CD14-positive monocyte (primary cell): Measurements from ENCODE around the gene COL15A1. TPM values are rescaled to one million over a fixed set of nuclear protein-coding genes. Genes with fewer than 3 reads are reported as not detected.
A peak's percentile ranks its signal among the peaks of the same experiment; 100 is the strongest.

Experiments
- DNase-seq, 3 donors: peaks; one replicate each; pipeline ENCODE4 v3.0.0-alpha.2; 2011 to 2022
- H2AFZ ChIP-seq: 2 replicates; pipeline ENCODE4 v1.6.0; 2012; ENCODE audit warnings: mild to moderate bottlenecking, low read depth, low read length, inconsistent platforms; ENCODE audit not compliant: insufficient read depth, poor library complexity, severe bottlenecking
- H3K27ac ChIP-seq, 2 donors: 1 replicate in 1 of 2; 2 replicates in 1 of 2; pipeline ENCODE4 v1.5.1; 2012 to 2013; ENCODE audit warnings: low read length in 2 of 2, control low read depth in 1 of 2, inconsistent platforms in 1 of 2, low read depth in 1 of 2, mild to moderate bottlenecking in 1 of 2
- H3K27me3 ChIP-seq, 2 donors: one replicate each; pipeline versions ENCODE4 v1.6.0 to v1.6.1; 2011 to 2013; ENCODE audit warnings: low read length in 2 of 2; ENCODE audit not compliant: control insufficient read depth in 2 of 2, insufficient read depth in 2 of 2
- H3K36me3 ChIP-seq, 2 donors: replicated peaks in 1 of 2; 1 replicate in 1 of 2; 2 replicates in 1 of 2; pipeline versions ENCODE4 v1.5.1 to v1.6.1; 2012 to 2013; ENCODE audit warnings: low read length in 2 of 2, control low read depth in 1 of 2, inconsistent platforms in 1 of 2, mild to moderate bottlenecking in 1 of 2; ENCODE audit not compliant: insufficient read depth in 2 of 2, control insufficient read depth in 1 of 2
- H3K4me1 ChIP-seq, 2 donors: 1 replicate in 1 of 2; 2 replicates in 1 of 2; pipeline versions ENCODE4 v1.5.1 to v1.6.1; 2012 to 2013; ENCODE audit warnings: low read length in 2 of 2, control low read depth in 1 of 2, inconsistent platforms in 1 of 2, mild to moderate bottlenecking in 1 of 2, moderate library complexity in 1 of 2; ENCODE audit not compliant: insufficient read depth in 2 of 2, control insufficient read depth in 1 of 2
- H3K4me2 ChIP-seq: replicated peaks from 2 replicates; pipeline ENCODE3; 2012; ENCODE audit warnings: low read length, moderate library complexity, mild to moderate bottlenecking; ENCODE audit not compliant: poor library complexity, severe bottlenecking; ENCODE audit errors: extremely low read depth
- H3K4me3 ChIP-seq, 3 experiments: fragments of 200-600 bp in 1 of 3; sonication (generic) in 1 of 3; replicated peaks in 1 of 3; 1 replicate in 2 of 3; 2 replicates in 1 of 3; pipeline ENCODE4 v1.5.1; 2011 to 2013; ENCODE audit warnings: low read length in 3 of 3, mild to moderate bottlenecking in 3 of 3, control low read depth in 2 of 3, low read depth in 2 of 3, inconsistent platforms in 1 of 3, moderate library complexity in 1 of 3
- H3K79me2 ChIP-seq: 2 replicates; pipeline ENCODE4 v1.6.0; 2012; ENCODE audit warnings: mild to moderate bottlenecking, control low read depth, inconsistent platforms, low read length, moderate library complexity; ENCODE audit not compliant: insufficient read depth
- H3K9ac ChIP-seq: 2 replicates; pipeline ENCODE4 v1.6.0; 2017; ENCODE audit warnings: low read length, mild to moderate bottlenecking; ENCODE audit not compliant: insufficient read depth, poor library complexity, severe bottlenecking
- H3K9me3 ChIP-seq, 2 donors: replicated peaks in 1 of 2; 1 replicate in 1 of 2; 2 replicates in 1 of 2; pipeline versions ENCODE4 v1.5.1 to v1.6.1; 2012 to 2013; ENCODE audit warnings: low read length in 2 of 2, control low read depth in 1 of 2; ENCODE audit not compliant: control insufficient read depth in 1 of 2, insufficient read depth in 1 of 2
- H4K20me1 ChIP-seq: 2 replicates; pipeline ENCODE4 v1.6.0; 2012; ENCODE audit warnings: mild to moderate bottlenecking, low read length, control low read depth, moderate library complexity; ENCODE audit not compliant: insufficient read depth
- H3K27ac Mint-ChIP-seq, 7 donors: one replicate each; pipeline ENCODE4 v1.8.0; 2020; ENCODE audit warnings: mild to moderate bottlenecking in 7 of 7, mixed read lengths in 7 of 7, moderate library complexity in 6 of 7, inconsistent platforms in 2 of 7
- H3K27me3 Mint-ChIP-seq, 3 donors: one replicate each; pipeline ENCODE4 v1.8.0; 2021 to 2022; ENCODE audit warnings: low read depth in 3 of 3, mild to moderate bottlenecking in 3 of 3, mixed read lengths in 3 of 3, moderate library complexity in 3 of 3, inconsistent platforms in 1 of 3
- H3K36me3 Mint-ChIP-seq, 2 donors: one replicate each; pipeline ENCODE4 v1.8.0; 2020; ENCODE audit warnings: mixed read lengths in 2 of 2, inconsistent platforms in 1 of 2, mild to moderate bottlenecking in 1 of 2
- H3K4me1 Mint-ChIP-seq: one replicate; pipeline ENCODE4 v1.8.0; 2020; ENCODE audit warnings: mild to moderate bottlenecking, mixed read lengths
- H3K4me3 Mint-ChIP-seq, 2 donors: one replicate each; pipeline ENCODE4 v1.8.0; 2020; ENCODE audit warnings: mild to moderate bottlenecking in 2 of 2, mixed read lengths in 2 of 2, moderate library complexity in 1 of 2
- H3K9me3 Mint-ChIP-seq, 7 donors: one replicate each; pipeline ENCODE4 v1.8.0; 2020 to 2022; ENCODE audit warnings: mixed read lengths in 7 of 7, mild to moderate bottlenecking in 6 of 7, moderate library complexity in 6 of 7, inconsistent platforms in 2 of 7
- WGBS: methylation state at CpG from one replicate; pipeline ENCODE4 v1.1.5; 2013; ENCODE audit warnings: missing lambda C conversion rate; ENCODE audit not compliant: insufficient coverage; 5-methylcytosine and 5-hydroxymethylcytosine counted together
- intact Hi-C, 2 donors: fragments of 100-400 bp; cut with micrococcal nuclease; formaldehyde crosslinking; loops; one replicate each; pipeline versions ENCODE4 v1.15.0 to v1.15.1; 2023
- polyA plus RNA-seq, 3 donors: library from polyadenylated mRNA; depleted of rRNA in 1 of 3; unstranded in 2 of 3; stranded (reverse) in 1 of 3; fragments of 300-500 nt in 2 of 3; fragments of >200 nt in 1 of 3; fragmentation: Illumina TruSeq in 2 of 3; gene quantifications; 1 replicate in 2 of 3; 2 replicates in 1 of 3; pipeline ENCODE4 v1.2.3, GENCODE V29; 2012 to 2021
- TF ChIP-seq, protein P1 (sequence below): fragments of 200-600 bp; IDR thresholded peaks from one replicate; pipeline ENCODE4 v1.8.0; 2022; ENCODE audit warnings: antibody characterized with exemption, mild to moderate bottlenecking

Gene COL15A1
- polyA plus RNA-seq, 3 donors = 0.03 to 0.14 (median 0.11) TPM

DNA sequence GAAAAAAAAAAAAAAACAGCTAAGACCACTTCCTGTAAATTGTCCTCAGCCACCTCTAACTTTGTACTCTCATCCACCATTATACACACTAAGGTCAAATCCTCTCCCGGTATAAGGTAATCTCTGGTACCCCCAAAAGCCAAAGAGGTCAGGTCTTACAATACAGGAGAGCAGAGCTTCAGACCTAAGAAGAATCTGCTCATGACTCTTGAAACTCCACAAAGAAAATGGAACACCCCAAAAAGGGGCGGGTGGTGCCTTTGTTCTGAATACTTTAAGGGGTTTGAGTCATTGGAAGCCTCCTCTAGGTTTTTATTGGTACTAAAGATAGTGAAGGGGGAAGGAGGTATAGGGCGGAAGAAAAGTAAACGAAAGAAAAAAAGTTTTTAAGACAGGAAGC is 69.8 kb downstream of the COL15A1 start:
- intact Hi-C loops = no loop called here

DNA sequence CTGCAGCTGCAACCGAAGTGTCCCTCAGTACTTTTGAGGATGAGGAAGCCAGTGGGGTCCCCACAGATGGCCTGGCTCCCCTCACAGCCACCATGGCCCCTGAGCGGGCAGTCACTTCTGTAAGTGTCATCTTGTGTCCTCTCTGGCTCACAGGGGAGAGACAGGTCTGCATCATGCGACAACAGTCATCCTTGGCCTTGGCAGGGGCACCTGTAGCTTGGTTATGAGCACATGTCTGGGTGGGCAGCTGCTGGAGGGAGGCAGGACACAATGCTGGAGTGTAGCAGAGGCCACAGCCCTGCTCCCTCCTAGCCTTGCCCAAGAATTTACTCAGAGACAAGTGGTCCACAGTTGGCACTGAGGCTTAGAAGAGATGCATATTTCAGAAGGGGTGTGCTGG is 71.7 kb downstream of the COL15A1 start:
- Histone ChIP-seq H3K27me3 (no peaks in the 10 kb centered on the region), H4K20me1 (no peaks in the 10 kb centered on the region), H3K27ac (no peak overlapping the region), H3K9me3 (peaks cover 8 to 19% of the 10 kb centered on the region in 2 donors), H2AFZ (no peak overlapping the region), H3K4me3 (no peak overlapping the region), H3K9ac (no peak overlapping the region), H3K79me2 (no peaks in the 10 kb centered on the region), H3K36me3 (no peaks in the 10 kb centered on the region), H3K4me1 (no peaks in the 10 kb centered on the region), H3K4me2 (no peak overlapping the region)
- Mint-ChIP-seq H3K4me3 (no peak overlapping the region), H3K9me3 (peaks cover 0 to 25% (median 14%) of the 10 kb centered on the region in 7 donors), H3K27ac (peak overlapping the region in 1 of 7 donors; percentile 27), H3K4me1 (no peaks in the 10 kb centered on the region), H3K36me3 (peaks cover 0 to 1% of the 10 kb centered on the region in 2 donors), H3K27me3 (peaks cover 3 to 9% (median 4%) of the 10 kb centered on the region in 3 donors)
- DNase-seq = no peak
- intact Hi-C loops = no loop called here
- TF ChIP-seq, protein P1, sequence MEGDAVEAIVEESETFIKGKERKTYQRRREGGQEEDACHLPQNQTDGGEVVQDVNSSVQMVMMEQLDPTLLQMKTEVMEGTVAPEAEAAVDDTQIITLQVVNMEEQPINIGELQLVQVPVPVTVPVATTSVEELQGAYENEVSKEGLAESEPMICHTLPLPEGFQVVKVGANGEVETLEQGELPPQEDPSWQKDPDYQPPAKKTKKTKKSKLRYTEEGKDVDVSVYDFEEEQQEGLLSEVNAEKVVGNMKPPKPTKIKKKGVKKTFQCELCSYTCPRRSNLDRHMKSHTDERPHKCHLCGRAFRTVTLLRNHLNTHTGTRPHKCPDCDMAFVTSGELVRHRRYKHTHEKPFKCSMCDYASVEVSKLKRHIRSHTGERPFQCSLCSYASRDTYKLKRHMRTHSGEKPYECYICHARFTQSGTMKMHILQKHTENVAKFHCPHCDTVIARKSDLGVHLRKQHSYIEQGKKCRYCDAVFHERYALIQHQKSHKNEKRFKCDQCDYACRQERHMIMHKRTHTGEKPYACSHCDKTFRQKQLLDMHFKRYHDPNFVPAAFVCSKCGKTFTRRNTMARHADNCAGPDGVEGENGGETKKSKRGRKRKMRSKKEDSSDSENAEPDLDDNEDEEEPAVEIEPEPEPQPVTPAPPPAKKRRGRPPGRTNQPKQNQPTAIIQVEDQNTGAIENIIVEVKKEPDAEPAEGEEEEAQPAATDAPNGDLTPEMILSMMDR = no peak
- 89% methylated on average over 3 of the region's 3 CpGs for WGBS

More for the DNA sequence above, 69.8 kb downstream of the COL15A1 start:
- Mint-ChIP-seq H3K27ac (no peak overlapping the region), H3K4me1 (no peaks in the 10 kb centered on the region), H3K36me3 (no peaks in the 10 kb centered on the region), H3K9me3 (peaks cover 4 to 29% (median 20%) of the 10 kb centered on the region in 7 donors), H3K4me3 (no peak overlapping the region), H3K27me3 (peaks cover 4 to 6% (median 4%) of the 10 kb centered on the region in 3 donors)
- Histone ChIP-seq H3K27me3 (no peaks in the 10 kb centered on the region), H3K9me3 (peaks cover 11 to 25% of the 10 kb centered on the region in 2 donors), H3K27ac (no peak overlapping the region), H3K79me2 (no peaks in the 10 kb centered on the region), H3K4me2 (no peak overlapping the region), H2AFZ (no peak overlapping the region), H4K20me1 (no peaks in the 10 kb centered on the region), H3K9ac (no peak overlapping the region), H3K4me3 (no peak overlapping the region), H3K4me1 (no peaks in the 10 kb centered on the region), H3K36me3 (no peaks in the 10 kb centered on the region)
- TF ChIP-seq, protein P1 = no peak
- DNase-seq = no peak
- 100% methylated on average over 1 of the region's 4 CpGs for WGBS
